ENCODE data around the gene CNN3.
A peak's percentile ranks its signal among the peaks of the same experiment; 100 is the strongest.

CNN3 gene

DNA sequence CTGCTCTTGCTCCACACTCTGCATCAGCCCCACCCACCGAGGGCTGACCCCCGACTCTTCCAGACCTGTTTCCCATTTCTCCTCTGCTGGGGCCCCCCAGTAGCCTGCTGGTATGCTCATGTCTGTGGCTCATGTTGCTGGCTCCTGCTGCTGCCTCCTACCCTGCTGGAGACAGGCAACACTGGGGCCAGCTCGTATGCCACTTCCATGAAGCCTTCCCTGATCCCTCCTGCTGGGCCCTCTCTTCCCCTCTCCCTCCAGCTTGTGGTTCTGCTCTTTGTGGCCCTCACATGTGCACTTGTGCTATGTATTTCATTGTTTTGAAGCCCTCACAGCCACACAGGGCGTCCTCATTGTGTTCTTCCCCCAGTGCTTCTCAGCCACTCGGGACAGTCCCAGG lies 40.5 kb downstream of the CNN3 start:
- no peak for DNase-seq

- no peak for DNase-seq
Measured at GRCh38 chr1:94884507-94884906, 42.4 kb downstream of the CNN3 start.

DNA sequence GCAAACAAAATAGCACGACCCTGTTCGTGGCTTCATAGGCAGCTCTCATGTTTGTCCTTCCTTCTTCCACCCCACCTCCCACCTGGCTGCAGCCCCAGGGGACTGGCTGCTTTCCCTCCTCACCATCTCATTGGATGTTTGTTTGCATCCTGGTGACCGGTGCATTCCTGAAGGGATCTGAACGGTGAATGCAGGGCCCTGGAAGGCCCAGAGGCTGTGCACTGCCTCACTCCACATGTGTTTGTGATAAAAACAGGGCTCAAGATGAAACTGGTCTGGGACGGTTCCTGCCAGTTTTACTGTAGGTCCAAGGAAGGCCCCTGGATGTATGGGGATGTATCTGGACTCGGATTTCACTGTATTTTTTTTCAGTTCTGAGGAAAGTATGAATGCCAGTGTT lies 42.8 kb downstream of the CNN3 start:
- no peak for DNase-seq

DNA sequence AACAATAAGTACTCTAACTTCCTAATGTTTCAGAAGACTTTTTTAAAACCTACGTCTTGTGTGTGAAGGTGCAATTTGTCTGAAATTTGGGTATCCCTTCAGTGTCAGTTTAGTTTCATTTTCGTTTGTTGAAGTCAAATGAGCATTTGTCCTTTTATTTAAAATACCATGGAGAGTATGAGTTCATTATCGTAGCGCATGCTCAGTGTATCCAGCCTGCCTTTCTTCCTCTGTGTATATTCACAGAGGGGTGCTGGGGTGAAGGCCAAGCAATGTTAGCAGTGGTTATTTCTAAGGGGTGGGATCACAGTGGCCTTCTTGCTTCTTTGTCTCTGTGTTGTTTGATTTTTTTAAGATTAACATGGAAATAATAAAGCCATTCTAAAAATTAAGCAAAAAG lies 43.2 kb downstream of the CNN3 start:
- DNase-seq, result no peak

GRCh38 chr1:94878329-94878728 lies 48.6 kb downstream of the CNN3 start:
- DNase-seq, result no peak

DNA sequence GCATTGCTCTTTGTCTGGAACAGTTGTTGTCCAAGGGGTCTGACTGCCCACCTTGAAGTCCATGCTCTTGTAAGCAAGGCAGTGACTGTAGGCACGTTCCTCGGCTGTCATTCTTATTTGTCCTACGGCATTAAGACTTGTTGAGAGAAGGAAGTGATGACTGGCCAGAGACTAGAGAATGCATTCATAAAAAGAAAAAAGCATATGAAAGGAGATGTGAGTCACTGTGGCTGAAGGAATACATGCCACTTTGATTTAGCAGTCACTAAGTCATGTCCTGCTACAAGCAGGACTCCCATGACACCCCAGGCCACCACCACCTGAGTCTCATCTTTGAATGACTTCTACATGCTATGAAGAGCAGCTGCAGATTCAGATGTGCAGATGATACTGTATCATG lies 50.5 kb downstream of the CNN3 start:
- DNase-seq, result no peak

GRCh38 chr1:94875794-94876193 lies 51.1 kb downstream of the CNN3 start:
- DNase-seq, result no peak

DNA sequence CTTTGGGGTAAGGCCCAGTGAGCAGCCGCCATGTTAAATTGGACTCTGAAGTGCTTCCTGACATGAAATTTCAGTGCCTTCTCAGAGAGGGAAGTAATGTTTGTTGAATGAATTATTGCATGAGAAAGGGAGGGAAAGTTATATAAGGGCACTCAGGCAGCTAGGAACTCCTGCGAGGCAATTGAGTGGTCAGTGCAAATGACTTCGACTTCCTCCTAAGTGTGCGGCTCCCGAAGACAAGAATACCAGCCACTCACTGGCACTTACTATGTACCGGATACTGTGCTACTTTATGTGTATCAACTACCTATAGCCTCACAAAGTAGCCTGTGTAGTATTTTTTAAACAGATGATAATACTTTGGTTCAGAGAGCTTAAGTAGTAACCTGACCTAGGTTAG lies 52.5 kb downstream of the CNN3 start:
- no peak for DNase-seq

DNA sequence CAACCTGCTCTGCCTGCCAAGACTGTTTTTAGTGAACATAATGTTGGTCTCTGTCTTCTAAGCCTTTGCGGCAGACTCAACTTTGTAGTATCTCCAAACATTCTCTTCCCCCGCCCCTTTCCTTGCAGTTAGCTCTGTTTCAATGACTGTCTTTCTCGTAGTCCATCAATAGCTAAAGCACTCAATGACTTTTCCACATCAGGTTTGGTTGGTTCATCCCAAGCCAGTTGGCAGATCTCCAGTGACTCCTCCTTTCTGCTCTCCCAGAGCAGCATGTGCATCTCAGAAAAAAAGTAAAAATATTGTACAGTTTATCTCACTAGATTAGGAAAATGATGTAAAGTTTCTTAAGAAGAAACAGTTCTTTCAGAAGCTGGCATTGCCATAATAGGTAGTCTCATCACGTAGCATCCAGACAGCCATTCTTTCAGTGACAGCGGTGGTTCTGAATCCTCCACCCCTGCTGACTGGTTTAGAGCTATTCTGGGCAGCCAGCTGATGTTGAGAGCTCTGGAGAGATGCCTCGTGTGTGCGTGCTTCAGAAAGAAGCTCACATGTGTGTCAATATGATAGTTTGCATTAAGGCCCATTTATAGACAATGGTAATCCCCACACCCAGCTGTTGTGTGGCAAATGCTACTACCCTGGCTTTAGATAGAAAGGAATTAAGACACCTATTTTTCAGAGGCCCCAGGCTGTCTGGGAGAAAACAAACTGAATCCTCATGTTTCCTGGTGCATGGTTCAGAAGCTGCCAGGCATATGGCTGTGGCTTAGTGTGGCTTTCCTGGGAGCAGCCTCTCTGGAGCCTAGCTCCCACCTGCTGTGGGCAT lies 53.2 kb downstream of the CNN3 start:
- DNase-seq, result no peak

DNA sequence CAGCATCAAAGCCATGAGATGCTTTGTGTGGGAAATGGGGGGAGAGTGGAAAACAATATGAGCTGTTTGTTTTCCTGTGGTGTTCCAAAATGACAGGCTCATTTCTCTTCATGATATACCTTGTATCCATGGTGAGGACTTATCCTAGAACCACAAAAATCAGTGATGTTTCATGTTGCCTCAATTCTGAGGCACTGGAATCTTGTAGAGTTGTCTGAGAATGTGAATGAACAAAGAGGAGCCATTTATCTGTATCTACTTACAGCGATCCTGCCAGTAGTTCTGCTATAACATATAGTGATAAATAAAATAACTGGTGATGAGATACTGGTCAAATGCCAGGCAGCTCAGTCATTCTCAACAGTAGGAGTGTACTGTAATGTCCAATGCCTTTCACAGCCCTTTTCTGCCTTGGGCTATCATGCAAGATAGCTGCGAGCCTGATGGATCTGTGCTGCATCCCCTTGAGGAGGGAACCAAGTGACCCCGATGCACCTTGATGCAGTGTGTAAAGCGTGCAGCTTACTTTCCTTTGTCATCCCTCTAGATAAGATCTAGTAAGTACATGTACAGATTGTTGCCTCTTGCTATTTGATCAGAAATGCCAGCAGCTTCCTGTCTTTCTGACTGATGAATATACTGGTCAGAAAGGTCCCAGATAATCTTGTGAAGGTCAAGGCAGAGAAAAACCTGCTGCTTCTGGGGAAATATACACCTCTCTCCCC lies 54.0 kb downstream of the CNN3 start:
- no peak for DNase-seq

DNA sequence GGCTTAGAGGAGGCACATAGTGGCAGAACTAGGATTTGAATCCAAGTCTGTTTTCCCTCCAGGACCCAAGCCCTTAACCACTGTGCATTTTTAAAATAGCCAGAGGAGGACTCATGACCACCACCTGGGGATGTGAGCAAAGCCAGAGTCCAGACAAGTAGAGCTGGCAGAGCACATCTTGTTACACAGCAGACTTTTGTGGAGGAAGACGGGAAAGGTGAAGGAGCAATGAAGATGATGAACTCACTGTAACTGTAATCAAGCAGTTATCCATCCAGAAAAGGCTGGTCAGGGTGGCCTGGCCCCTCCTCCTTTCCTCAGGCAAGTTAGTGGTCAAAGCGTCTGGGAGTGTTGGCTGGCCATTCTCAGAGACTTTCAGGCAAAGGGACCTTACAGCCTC lies 55.9 kb downstream of the CNN3 start:
- no peak for DNase-seq

DNA sequence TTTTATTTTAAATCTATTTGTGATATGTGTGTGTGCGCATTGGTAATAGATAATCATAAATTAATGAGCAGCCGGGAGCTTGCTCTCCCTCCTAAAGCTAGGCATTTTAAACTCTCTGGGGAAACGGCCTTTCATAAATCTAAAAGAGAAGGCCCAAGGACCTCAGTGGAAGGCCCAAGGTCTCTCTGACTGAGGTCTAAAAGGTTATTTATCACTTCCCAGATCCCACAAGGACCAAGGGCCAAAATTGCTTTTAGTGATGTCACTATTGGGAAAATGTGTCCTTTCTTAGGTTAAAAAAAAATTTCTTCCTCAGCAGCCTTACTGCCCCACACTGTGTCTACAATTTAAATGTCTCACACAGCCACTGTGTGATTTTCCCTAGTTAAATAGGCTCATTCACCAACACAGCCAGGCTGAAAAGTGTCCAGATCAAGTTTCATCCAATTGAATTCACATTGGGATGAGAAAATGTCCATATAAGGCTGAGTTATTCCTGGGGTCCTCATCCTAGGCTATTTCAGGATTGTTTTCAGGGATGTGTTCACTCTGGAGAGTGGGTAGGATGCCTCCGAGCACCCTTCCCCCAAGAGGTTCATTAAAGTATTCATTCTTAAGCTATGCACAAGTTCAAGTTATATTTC lies 60.6 kb downstream of the CNN3 start:
- DNase-seq, result no peak

GRCh38 chr1:94865360-94865759 lies 61.5 kb downstream of the CNN3 start:
- DNase-seq, result no peak

GRCh38 chr1:94864821-94865220 lies 62.1 kb downstream of the CNN3 start:
- DNase-seq, result no peak

- no peak for DNase-seq
Measured at GRCh38 chr1:94863919-94864318, 63.0 kb downstream of the CNN3 start.

- DNase-seq, result no peak
Measured at GRCh38 chr1:94863297-94863911, 63.5 kb downstream of the CNN3 start.

- DNase-seq, result no peak
Measured at GRCh38 chr1:94862718-94863117, 64.2 kb downstream of the CNN3 start.

DNA sequence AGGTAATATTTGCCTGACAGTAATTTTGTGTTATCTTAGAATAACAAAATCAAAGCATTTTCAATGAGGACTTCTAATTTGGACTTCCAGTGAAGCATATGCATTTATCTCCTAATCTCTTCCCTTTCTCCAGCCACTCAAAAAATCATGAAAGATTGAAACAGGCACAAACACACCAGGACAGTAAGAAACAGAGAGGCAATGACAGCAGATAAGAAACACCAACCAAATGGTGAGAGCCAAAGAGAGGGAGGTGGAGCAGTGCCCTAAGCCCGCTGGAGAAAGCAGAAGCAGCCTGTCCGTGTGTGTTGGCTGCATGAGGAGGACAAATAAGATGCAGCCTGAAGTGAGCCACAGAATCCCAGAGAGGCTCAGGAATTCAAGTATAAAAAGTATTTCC lies 67.7 kb downstream of the CNN3 start:
- DNase-seq, result no peak

GRCh38 chr1:94858276-94858675 lies 68.6 kb downstream of the CNN3 start:
- DNase-seq, result no peak

DNA sequence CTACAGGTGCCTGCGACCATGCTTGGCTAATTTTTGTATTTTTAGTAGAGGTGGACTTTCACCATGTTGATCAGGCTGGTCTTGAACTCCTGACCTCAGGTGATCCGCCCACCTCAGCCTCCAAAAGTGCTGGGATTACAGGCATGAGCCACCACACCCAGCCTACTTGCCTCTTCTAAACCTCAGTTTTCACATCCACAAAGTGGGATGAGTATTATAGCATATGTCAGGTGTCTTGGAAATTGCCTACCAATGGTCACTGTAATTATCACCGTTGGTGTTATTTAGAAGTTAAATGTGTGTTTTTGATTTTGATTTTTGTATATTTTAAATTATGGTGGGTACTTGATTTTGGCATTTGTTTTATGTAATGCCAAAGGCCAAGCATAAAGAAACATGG lies 70.0 kb downstream of the CNN3 start:
- no peak for DNase-seq

- no peak for DNase-seq
Measured at GRCh38 chr1:94856004-94856403, 70.9 kb downstream of the CNN3 start.

GRCh38 chr1:94855307-94855700 lies 71.6 kb downstream of the CNN3 start:
- no peak for DNase-seq

- DNase-seq, result peak; percentile 72
Measured at GRCh38 chr1:94854458-94855306, 72.2 kb downstream of the CNN3 start.

Measured in activated T-cell treated with anti-CD3 and anti-CD28 coated beads, Interleukin-2, amount 50 U/mL, for 1 hour (primary cell).